Activated T-cell treated with anti-CD3 and anti-CD28 coated beads, Interleukin-2, amount 50 U/mL, for 1 hour (primary cell): Measurements from ENCODE around the gene SEL1L3.

Source experiments
- DNase-seq: peaks from one replicate; pipeline ENCODE4 v3.0.0-alpha.2; 2020

Gene SEL1L3

DNA sequence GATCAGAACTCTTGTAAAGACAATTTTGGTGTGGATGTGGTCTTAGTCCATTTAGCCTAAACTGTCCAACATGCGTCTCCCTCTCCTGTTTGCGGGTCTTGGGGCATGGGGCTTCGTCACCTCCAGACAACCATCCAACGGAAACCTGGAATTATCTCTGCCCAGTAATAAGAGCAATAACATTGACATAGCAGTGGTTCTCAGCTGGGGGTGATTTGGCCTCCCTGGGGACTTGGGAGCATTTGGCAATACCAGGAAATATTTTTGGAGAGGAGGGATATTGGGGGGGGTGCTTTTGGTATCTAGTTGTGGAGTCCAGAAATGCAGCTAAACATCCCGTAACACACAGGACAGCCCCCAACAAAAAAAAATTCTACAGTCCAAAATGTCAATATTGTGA lies 47.2 kb downstream of the SEL1L3 start:
- DNase-seq, result no peak

DNA sequence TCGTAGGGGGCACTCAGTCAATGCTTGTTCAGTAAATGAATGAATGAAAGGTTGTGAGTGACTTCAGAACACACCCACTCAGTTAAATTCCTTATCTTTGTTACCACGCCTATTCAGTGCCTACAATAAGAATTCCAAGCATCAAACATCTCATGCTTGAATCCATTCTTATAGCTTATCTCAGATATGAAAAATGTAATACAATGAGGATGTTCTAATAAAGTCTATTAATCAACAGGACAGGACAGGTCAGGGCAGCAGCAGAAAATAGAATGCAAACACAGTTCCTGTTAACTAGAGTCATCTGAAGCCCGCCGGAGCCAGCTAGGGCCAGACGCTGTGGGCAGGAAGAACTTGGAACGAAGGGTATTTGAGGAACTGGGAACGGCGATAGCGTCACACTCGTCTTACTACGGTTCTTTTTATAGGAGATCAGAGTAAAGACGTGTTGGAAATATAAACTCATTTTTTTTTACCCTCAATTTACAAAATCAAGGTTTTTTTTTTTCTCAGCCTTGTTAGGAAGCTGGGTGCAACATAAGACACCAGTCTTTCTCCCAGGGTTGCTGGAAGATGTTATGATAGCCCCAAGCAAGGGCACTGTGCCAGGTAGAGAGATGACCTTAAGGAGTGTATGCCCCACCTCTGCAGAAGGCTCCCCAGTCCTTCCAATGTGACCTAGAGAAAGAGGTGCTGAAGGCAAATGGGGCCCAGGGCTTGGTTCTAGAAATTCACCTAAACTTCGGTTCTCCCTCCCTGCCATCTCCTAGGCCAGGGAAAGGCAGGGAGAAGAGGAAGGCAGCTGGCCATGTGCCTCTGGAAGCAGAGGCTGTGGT lies 48.3 kb downstream of the SEL1L3 start:
- no peak for DNase-seq

DNA sequence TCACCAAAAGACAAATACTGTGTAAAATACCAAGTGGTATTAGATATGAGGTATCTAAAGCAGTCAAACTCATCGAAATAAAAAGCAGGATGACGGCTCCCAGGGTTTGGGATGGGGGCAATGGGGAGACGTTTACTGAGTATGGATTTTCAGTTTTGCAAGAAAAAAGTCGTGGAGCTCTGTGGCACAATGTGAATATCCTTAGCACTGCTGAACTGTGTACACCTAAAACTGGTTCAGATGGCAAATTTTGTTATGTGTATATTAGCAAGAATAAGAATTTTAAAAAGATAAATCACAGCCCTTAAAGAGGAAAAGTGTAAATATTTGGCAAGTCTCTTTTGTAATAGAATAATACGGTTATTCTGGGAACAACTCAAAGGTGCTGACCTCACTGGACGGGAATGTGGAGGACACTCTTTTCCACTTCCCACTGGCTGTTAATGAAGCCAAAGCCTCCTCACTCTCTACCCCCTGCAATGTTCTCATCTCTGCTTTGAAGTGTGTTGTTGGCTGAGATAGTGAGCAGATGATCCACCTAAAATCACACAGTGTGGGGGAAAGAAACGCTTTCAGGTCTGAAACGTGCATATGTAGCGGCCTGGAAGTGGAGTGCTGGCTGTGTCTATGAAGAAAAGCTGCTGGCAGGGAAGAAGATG lies 49.2 kb downstream of the SEL1L3 start:
- DNase-seq, result no peak

DNA sequence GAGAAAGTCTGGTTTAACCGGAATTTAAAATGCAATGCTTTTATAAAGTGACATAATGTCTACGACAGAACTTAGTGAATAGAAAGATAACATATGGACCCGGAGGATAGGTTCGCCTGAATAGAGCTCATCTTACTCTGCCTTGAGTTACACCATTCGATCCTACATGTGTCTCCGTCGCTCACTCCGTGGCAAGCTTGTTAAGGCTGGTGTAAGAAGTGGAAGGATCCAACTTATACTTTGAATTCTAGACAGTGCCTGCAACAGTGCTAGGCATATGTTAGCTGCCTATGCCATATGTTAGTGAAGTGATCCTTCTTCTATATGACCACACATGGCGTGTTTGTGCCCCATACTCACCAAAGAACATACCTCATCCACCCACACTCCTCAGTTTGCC lies 50.9 kb downstream of the SEL1L3 start:
- no peak for DNase-seq

DNA sequence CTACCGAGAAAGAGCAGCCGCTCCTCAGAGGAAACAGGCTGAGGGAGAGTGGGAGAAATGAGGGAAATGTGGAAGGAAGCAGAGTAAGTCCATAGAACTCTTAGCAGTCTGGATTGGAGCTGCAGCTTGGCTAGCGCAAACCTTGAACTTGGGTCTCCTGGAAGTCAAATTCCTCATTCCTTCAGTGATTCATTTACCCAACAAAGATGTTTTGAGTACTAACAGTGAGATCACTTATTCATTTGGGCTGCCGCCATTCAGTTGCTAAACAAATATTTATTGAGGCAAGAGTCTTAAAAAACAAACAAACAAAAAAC lies 51.5 kb downstream of the SEL1L3 start:
- no peak for DNase-seq

DNA sequence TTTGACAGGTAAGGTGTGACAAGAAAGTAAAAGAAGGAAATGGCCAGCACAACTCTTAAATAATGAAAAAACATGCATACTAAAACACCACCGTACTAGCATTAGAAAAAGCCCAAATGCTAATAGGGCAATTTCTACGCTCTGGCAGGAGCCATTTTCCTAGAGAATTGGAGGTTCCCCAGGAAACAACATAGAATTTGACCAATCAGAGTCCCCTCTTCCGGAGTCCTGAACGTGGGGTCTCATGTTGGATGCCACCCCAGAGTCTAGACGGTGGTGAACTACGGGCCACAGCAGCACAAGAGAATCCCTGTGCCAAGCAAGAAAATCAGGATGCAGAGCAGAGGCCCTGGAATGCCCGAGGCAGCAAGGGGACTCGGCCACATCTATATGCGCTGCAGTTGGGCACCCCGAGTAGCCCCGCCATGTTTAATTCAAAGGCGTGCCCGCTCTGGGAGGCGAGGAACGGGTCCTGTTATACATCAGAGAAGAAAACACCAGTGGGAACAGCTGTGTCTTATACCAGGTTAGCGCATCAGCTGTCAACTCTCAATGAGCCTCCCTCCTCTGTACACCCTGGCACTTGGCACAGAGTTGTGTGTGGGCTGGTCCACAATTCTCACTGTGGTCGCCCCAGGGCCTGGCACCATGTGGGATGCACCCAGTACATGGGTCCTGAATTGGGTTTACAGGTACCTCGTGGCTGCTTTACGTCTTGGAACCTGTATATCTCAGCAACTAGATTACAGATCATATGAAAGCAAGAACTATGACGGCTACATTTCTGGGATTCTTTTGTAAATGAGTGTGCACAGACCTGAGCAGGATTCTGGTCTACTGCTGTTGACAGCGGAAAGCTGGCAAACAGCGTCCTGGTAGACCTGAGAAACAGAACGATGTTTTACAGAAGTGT lies 52.1 kb downstream of the SEL1L3 start:
- DNase-seq, result no peak

DNA sequence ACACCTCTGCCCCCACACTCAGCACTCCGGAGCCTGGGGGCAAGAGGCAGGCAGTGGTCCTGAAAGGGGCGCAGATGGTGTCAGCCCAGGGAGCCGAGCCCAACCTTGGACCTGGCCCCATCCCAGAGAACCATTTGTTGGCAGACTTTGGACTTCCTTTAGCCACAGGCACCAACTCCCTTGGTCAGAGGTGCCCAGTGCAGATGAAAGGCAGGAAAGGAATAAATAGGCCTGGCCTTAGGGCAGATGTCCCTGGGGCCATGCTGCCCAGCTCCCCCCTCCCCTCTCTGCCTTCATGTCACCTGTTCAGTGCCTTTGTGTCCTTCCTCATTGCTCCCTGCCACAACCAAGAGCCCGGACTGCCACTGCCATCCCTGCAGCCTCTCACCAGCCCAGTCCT lies 52.8 kb downstream of the SEL1L3 start:
- no peak for DNase-seq

DNA sequence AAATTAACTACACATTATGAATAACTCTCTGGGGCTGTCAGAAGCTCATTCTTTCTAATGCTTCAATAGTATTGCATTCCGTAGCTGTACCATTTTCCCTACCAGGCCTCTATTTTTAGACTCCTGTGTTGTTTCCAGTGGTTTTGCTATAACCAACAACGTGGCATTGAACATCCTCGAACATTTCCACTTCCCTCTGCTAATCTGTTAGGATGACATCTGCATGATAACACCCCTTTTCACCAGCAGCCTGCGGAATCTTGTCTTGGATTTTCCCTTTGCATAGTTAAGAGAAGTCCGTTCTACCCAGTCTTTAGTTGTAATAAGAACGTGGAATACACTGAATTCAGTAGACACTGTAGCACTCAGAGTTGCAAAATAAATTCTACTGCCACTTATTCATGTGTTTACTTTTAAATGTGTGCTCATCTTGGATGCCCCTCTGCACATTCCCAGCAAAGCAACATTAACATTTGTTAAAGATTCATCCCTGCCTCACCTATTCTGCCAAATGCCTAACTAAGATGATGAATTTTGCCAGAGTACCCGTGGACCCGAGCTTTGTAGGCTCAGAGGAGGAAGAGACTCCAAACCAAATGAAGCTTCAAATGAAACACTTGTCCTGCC lies 55.6 kb downstream of the SEL1L3 start:
- no peak for DNase-seq

DNA sequence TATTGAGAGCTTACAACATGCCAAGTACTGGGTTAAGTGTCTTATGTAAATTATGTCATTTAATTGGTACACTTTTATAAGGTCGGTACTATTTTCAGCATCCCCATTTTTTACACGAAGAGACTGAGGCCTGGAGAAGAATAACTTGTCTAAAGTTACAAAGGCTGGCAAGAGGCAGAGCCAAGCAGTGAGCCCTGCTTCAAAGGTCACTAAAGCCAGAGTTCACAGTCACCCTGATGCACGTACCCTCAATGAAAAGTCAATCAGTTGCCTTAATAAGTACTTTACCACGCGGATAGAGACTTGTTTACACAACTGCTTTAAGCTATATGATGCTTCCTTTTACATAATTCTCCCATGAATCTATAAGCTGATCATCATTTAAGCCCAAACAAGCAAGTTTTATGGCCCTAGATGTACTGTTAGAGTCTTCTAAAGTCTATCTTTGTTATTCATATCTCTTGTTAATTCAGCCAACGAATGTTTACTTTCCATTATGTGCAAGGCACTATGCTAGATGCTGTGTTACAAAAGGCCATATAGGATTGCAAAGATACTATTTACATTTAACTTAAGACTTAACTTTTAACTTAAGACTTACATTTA lies 57.4 kb downstream of the SEL1L3 start:
- DNase-seq, result no peak

DNA sequence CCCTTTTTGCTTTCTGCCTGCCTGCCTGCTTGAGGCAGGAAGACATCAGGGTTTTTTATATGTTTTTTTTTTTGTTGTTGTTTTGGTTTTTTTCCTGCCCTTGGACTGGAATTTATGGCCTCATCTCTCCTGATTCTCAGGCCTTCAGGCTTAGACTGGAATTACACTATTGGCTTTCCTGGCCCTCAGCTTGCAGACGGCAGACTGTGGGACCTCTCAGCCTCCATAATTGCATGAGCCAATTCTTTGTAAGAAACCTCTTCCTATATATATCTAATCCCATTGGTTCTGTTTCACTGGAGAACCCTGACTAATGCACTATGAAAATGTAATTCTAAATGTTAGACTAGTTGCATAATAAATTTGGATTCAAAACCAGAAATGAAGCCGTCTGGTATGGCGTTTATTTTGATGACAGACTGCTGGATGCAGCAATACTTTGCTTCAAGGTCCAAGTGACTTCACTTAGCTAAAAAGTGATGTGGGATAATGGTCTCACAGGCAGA lies 59.0 kb downstream of the SEL1L3 start:
- DNase-seq, result no peak

DNA sequence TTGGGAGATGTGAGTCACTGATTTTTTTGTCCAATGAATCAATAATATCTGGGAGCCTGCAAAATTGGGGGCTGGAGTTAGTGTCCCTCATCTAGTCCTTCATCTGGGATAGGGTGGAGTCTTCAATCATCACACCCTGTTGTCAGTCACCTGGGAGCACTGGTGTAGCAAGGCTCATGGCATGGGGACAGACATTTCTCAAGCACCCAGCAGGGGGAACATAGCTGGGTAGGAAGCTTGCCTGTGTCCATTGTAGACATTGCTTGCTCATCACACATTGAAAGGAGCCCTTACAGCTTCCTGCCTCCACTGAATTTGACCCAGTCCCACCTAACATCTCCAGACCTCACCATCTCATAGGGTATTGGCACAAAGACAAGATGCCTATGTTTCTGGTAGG lies 61.2 kb downstream of the SEL1L3 start:
- DNase-seq, result no peak

DNA sequence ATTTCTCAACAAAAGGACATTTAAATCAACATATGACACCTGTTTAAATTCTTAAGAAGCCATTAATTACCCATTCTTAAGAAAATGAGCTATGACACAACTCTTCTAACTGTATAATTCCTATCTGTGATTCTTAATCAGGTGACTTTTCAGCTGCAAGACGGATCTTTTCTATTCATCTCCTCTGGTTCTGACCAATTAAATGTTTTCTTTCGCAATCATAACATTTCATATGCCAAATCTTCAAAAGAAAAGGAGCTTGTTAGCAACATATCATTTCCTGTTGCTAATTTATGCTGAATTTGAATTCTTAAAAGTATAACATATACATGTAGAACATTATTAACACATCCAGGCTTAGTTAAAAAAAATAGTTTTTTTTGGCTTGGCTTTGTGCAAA lies 62.5 kb downstream of the SEL1L3 start:
- no peak for DNase-seq

DNA sequence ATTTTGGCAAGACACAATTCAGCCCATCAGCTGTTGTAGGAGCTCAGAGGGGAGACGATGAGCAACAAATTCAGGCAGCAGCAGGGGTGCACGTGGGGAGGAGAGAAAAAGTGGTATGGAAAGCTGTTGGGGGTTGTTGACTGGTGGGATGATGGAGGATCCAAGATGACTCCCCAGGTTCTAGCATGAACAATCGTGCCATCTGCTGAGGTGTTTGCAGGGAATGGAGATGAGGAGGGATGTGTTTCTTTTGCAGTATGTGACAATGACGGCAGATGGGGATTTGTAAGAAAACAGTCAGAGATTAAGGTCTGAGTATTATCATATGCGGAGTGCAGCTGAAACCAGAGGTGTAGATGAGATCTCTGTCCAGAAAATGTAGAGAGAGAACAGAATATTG lies 63.3 kb downstream of the SEL1L3 start:
- no peak for DNase-seq

DNA sequence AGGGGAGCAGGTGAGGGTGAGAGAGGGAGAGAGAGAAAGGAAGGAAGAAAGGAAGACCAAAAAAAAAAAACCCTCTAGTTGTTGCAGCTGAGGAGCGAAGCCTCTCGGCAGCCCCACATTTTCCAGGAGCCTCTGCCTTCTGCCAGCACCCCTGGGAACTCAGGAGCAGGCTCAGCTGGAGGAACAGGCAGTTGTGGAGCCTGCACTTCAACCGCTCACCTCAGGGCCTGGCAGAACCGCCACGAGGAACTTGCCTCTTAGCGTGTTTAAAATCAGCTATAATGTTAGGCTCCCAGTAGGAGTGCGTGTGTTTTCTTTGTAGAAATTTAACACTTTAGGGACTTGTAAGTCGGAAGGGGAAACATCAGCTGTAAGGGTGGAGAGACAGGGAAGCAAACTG lies 65.7 kb downstream of the SEL1L3 start:
- DNase-seq, result no peak

DNA sequence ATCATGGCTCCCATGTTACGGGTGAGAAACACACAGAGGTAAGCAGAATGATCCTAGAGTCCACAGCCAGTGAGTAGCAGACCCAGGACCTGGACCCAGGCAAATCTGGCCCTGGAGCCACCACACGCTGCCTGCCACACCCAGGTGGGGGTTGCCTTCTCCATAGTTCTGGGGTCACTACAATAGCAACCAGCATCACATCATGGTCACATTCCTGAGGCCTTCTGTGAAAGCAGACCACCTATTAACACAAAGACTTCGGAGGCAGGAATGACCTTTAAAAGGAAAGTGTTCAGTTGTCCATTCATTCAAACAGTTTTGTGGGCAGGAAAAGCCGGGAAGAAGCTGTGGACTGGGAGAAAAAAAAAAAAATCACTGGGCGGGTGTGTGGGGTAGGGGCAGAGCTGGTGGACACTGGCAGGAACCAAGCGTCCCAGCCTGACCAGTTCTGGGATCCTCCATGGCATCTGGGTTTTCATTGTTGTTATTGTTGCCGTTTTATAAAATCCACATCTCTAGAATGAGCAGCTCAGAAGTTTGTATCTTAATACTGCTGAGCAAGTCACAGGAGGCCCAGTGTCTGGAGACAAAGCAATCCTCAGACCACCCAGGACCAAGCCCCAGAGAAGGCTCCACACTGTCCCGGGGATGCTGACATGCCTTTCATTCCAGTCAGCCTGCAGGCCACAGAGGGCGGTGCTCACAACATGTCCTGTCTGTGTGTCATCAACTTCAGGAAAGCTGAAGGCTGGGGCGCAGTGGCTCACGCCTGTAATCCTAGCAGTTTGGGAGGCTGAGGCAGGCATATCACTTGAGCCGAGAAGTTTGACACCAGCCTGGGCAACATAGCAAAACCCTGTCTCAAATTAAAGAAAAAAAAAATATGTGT lies 67.0 kb downstream of the SEL1L3 start:
- DNase-seq, result no peak

DNA sequence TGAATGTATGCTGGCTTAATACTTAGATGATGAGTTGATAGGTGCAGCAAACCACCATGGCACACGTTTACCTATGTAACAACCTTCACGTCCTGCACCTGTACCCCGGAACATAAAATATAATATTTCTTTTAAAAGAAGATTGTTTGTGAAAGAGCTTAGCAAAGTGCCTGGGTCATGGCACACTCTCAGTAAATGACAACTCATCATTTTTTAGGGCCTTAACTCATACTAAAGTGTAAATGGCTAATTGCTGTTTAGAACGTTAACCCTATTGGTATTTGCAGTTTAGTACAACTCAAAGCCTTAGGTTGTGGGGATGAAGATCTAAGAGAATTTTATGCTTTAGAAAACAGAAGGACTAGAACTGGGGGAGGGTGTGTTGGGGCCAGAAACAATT lies 67.7 kb downstream of the SEL1L3 start:
- DNase-seq, result no peak

DNA sequence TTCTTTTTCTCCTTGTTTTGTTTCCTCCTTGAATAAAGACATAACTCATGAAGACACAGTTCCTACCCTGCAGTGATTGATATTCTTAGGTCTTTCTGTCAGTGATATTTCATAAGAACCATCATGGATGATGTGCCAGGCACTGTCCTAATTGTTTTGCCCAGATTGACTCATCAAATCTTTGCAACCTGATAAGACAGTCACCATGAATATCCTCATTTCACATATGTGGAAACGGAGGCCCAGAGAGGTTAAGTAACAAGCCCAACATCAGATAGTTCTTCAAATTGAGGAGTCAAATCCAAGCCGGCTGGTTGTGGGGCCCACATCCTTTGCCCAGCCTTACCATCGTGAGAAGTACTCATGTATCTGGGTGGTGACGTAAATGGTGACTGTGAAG lies 69.9 kb downstream of the SEL1L3 start:
- no peak for DNase-seq

DNA sequence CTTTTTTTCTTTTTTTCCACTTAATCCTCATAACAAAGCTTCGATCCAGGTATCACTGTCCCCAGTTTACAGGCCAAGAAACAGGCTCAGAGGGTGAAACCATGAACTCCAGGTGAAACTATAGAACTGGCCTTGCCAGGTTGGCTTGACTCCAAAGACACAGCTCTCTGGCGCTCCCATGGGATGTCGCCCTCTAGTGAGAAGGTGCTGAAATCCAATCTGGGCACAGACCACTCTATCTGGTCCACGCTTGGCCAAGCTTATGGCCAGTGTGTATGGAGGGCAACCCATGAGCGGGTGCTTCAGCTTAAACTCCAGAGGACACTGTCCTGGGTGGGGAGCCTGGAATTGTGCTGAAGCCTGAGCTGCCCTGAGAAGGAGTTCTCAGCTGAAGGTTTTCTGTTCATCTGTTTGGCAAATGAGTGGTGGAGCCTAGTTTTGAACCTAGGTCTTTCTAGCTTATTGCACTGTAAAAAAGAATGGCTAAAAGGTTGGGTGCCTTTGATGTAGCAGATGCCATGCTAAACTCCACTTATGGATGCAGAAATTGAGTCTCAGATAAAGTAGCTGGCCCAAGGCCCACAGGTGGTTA lies 70.5 kb downstream of the SEL1L3 start:
- DNase-seq, result no peak

DNA sequence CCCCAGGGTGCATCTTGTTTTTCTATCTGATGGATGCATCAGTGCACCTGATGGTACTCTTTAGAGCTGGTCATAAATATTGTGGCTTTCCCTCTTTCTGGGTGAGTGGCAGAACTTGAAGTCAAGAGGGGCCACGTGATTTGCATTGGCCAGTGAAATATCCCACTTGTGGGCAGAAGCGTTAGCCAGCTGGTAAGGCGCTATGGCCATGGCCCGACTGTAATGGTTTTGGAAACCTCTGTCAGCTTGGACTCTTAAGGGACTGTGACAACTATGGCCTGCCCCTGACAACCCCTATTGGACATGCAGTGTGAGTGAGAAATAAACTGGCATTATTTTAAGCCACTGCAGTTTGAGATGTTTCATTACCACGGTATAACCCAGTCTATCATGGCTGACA lies 72.8 kb downstream of the SEL1L3 start:
- DNase-seq, result no peak

DNA sequence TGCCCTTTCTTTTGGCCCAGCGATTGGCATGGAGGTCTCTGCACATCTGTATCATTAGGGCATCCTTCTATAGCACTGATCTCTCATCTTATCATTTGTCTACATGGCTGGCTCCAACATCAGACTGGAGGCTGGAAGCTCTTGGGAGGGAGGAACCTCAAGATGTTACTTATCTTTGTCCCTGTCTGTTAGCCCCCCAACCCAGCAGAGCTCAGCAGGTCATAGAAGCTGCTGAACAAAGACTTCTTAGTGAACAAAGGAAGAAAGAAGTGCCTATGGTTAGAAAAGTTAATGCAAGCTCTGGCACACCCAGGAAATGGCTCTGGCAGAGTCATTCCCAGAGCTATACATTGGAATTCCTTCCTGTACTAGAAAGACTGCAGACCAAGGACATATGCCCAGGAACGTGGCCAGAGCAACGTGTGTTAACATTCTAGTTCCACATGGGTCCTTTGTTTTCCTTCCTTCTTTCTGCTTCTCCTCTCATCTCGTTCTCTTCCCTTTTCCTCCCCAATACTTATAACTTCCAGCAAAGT lies 74.0 kb downstream of the SEL1L3 start:
- no peak for DNase-seq

DNA sequence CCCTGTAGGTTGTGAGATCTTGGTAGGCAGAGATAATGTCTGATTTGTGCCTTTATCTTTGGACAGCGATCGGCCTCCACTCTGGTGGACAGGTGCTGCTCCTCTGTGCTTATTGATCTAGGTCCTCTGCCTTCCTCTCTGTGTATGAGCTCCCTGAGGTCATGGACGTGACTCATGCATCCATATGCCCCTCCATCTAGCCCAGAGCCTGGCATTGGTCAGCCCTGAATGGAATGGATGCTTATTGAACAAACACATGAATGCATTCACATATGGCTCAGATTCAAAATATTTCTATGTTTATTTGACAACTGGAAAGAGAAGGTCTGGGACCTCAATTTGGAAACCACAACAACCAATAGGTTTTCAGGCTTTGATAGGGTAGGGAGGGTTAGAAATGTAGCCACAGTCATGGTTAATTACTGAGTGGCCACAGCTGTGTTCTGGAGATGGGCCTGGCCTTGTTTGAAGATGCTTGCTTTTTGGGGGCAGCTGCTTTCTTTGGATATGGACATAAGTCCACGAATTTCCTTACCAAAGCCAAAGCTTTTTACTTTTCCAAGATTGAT lies 76.2 kb downstream of the SEL1L3 start:
- no peak for DNase-seq
